Activated CD4-positive, alpha-beta T cell treated with anti-CD3 and anti-CD28 coated beads, Interleukin-2, amount 10 ng/mL, durations not matched to agents 7 days and 5 days (primary cell): ENCODE measurements around the gene CLASP2. TPM values are rescaled to one million over a fixed set of nuclear protein-coding genes. Genes with fewer than 3 reads are reported as not detected.

Experiments used
- CTCF ChIA-PET: fragments of 350-600 bp; sonication (Branson Sonifier 250); formaldehyde crosslinking; loops from one replicate; lab custom pipeline; 2021; ENCODE audit warnings: antibody characterized with exemption; lab: Charles Lee
- POLR2A ChIA-PET: fragments of 350-600 bp; sonication (Branson Sonifier 250); formaldehyde crosslinking; loops from one replicate; lab custom pipeline; 2021; ENCODE audit warnings: antibody characterized with exemption; lab: Charles Lee
- DNase-seq: peaks from one replicate; pipeline ENCODE4 v3.0.0-alpha.2; 2020
- H3K27ac Mint-ChIP-seq: one replicate; pipeline ENCODE4 v1.8.0; 2021; ENCODE audit warnings: mild to moderate bottlenecking, moderate library complexity, mixed read lengths
- H3K27me3 Mint-ChIP-seq: one replicate; pipeline ENCODE4 v1.8.0; 2021; ENCODE audit warnings: mixed read lengths
- H3K36me3 Mint-ChIP-seq: one replicate; pipeline ENCODE4 v1.8.0; 2021; ENCODE audit warnings: low read depth, mixed read lengths
- H3K4me1 Mint-ChIP-seq: one replicate; pipeline ENCODE4 v1.8.0; 2021; ENCODE audit warnings: mixed read lengths
- H3K4me3 Mint-ChIP-seq: one replicate; pipeline ENCODE4 v1.8.0; 2021; ENCODE audit warnings: mild to moderate bottlenecking, moderate library complexity, mixed read lengths
- H3K9me3 Mint-ChIP-seq: one replicate; pipeline ENCODE4 v1.8.0; 2021; ENCODE audit warnings: mixed read lengths
- total RNA-seq, 2 experiments: library from RNA; stranded (reverse); gene quantifications; one replicate each; pipeline ENCODE4 v1.2.3, GENCODE V29; 2021

The CLASP2 gene
- total RNA-seq, 2 experiments from 2014 or later = 45.0 to 54.8 TPM

DNA sequence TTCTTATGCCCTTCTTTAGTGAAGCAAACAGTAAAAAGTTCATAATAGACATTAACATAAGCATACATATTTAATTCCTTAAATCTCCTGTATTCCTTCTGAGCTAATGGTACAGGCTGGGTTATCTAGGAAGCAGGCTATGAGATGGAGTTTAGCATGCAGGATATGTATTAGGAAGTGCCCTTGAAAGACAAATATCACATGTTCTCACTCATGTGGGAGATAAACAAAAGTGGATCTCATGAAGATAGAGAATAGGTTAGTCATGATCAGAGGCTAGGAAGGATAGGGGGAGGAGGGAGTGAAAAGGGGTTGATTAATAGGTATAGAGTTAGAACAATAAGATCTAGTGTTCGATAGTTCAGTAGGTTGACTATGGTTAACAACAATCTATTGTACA lies 105.4 kb downstream of the CLASP2 start:
- Mint-ChIP-seq H3K4me3 (no peak overlapping the region), H3K27ac (no peak overlapping the region), H3K4me1 (no peaks in the 10 kb centered on the region), H3K27me3 (no peaks in the 10 kb centered on the region), H3K36me3 (peaks cover 7% of the 10 kb centered on the region), H3K9me3 (no peaks in the 10 kb centered on the region)
- no peak for DNase-seq
- POLR2A ChIA-PET = no interaction called here
- CTCF ChIA-PET = no interaction called here

DNA sequence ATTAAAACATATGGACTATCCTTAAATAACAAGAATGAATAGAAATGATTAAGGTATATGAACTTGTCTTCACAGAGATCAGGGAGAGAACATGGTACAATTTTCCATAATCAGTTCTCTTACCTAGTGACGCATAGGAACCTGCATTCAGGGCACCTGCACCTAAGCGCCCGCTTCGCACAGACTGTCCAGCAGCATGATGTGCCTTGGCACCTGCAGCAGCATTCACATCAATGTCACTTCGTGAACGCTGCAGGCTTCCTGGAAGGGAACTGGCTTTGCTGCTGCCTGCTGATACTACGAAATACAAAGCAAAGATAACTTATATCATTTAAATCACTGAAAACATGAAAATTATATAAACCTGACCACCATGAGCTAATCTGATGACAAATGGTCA lies 115.2 kb downstream of the CLASP2 start:
- no peaks in the 10 kb centered on the region for H3K4me1 Mint-ChIP-seq
- H3K27me3 Mint-ChIP-seq = no peaks in the 10 kb centered on the region
- H3K4me3 Mint-ChIP-seq = no peak overlapping the region
- POLR2A ChIA-PET = no interaction called here
- peaks cover 35% of the 10 kb centered on the region for H3K36me3 Mint-ChIP-seq
- H3K27ac Mint-ChIP-seq = no peak overlapping the region
- H3K9me3 Mint-ChIP-seq = no peaks in the 10 kb centered on the region
- CTCF ChIA-PET = no interaction called here
- DNase-seq = no peak

DNA sequence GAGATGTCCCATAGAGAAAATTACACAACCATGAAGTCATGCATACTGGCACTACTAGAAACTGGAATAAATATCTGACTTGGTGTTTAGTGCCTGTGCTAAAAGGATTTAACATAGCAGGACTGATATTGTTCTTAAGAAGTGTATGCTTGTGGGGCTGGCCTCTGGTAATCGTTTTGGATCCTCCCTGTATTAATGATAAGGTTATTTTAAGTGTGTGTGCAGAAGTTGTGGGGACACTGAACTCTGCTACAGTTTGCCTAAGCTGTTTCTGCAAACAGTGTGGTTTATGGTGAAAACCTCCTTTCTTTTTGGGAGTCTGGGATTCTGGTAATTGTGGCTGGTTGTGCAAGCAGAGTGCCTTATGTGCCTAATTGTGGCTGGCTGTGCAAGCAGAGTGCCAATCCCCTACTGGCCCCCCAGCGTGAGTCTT lies 120.8 kb downstream of the CLASP2 start:
- peaks cover 13% of the 10 kb centered on the region for H3K36me3 Mint-ChIP-seq
- H3K27me3 Mint-ChIP-seq = no peaks in the 10 kb centered on the region
- POLR2A ChIA-PET = no interaction called here
- CTCF ChIA-PET = interaction anchor here (0.6 kb wide), 1 partner anchor 251 kb away, joined by 3 read pairs; no protein-coding TSS in a partner anchor
- no peak for DNase-seq
- no peaks in the 10 kb centered on the region for H3K9me3 Mint-ChIP-seq
- H3K4me1 Mint-ChIP-seq = no peaks in the 10 kb centered on the region
- no peak overlapping the region for H3K4me3 Mint-ChIP-seq
- no peak overlapping the region for H3K27ac Mint-ChIP-seq

- no peak overlapping the region for H3K27ac Mint-ChIP-seq
- POLR2A ChIA-PET = no interaction called here
- H3K4me1 Mint-ChIP-seq = no peaks in the 10 kb centered on the region
- peaks cover 11% of the 10 kb centered on the region for H3K36me3 Mint-ChIP-seq
- no peak overlapping the region for H3K4me3 Mint-ChIP-seq
- H3K27me3 Mint-ChIP-seq = no peaks in the 10 kb centered on the region
- DNase-seq = no peak
- no peaks in the 10 kb centered on the region for H3K9me3 Mint-ChIP-seq
- CTCF ChIA-PET = interaction anchor here (0.5 kb wide), 1 partner anchor 118 kb away, joined by 3 read pairs; no protein-coding TSS in a partner anchor
These were observed 125.1 kb downstream of the CLASP2 start for GRCh38 chr3:33592999-33593398.

DNA sequence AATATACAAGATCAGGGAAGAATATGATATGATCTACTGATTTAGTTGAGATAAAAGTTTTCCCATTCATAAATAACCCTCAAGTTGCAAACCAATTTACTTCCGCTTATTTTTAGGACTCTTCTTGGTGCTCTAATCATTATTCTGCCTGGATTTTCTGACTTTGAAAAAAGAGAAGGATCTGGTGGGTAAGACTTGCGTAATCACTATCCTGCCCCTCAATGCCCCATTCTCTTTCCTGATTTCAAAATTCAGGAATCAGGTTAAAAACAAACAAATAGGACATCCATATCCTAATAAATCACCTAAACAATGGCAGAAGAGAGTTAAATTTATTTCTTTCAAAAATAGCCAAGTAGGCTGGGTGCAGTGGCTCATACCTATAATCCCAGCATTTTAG lies 127.5 kb downstream of the CLASP2 start:
- H3K36me3 Mint-ChIP-seq = peaks cover 14% of the 10 kb centered on the region
- H3K27me3 Mint-ChIP-seq = no peaks in the 10 kb centered on the region
- no peaks in the 10 kb centered on the region for H3K9me3 Mint-ChIP-seq
- POLR2A ChIA-PET = no interaction called here
- H3K4me3 Mint-ChIP-seq = no peak overlapping the region
- no peak for DNase-seq
- no peak overlapping the region for H3K27ac Mint-ChIP-seq
- CTCF ChIA-PET = interaction anchor here (0.6 kb wide), 1 partner anchor 212 kb away, joined by 3 read pairs; no protein-coding TSS in a partner anchor
- no peaks in the 10 kb centered on the region for H3K4me1 Mint-ChIP-seq

DNA sequence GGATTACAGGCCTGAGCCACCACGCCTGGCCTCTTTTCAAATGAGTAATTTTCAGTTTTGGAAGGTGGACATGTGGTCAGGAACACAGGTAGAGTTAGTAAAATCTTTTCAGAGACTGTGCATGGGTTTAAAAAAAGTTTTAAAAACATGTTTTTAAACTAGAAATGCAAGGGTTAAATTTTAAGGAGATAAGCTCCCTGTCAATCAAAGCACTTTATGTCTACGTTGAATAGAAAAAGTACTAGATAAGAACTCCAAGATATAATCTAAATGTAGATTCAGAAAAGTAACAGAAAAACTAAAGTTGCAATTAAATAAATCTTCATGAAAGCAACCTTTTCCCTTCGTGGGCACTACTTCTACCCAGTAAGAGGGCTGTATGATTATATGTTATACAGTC lies 131.7 kb downstream of the CLASP2 start:
- POLR2A ChIA-PET = no interaction called here
- DNase-seq = no peak
- no peaks in the 10 kb centered on the region for H3K4me1 Mint-ChIP-seq
- no peaks in the 10 kb centered on the region for H3K9me3 Mint-ChIP-seq
- no peak overlapping the region for H3K4me3 Mint-ChIP-seq
- H3K36me3 Mint-ChIP-seq = peaks cover 14% of the 10 kb centered on the region
- no peak overlapping the region for H3K27ac Mint-ChIP-seq
- CTCF ChIA-PET = interaction anchor here (0.6 kb wide), 1 partner anchor 88 kb away, joined by 3 read pairs; no protein-coding TSS in a partner anchor
- no peaks in the 10 kb centered on the region for H3K27me3 Mint-ChIP-seq

DNA sequence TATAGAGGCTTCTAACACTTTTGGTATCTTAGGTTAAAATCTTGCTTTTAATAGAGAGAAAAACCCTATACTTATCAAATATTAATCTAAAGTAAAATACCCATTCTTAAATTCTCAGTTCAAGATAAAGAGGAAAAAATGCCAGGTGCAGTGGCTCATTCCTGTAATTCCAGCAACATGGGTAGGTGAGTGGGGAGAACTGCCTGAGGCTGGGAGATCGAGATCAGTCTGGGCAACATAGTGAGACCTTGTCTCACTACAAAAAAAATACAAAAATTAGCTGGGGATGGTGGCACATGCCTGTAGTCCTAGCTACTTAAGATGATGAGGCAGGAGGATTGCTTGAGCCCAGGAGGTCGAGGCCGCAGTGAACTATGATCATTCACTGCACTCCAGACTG lies 135.8 kb downstream of the CLASP2 start:
- Mint-ChIP-seq H3K27ac (no peak overlapping the region), H3K4me1 (no peaks in the 10 kb centered on the region), H3K36me3 (peaks cover 3% of the 10 kb centered on the region), H3K4me3 (no peak overlapping the region), H3K9me3 (no peaks in the 10 kb centered on the region), H3K27me3 (no peaks in the 10 kb centered on the region)
- ChIA-PET CTCF (no interaction called here), POLR2A (no interaction called here)
- no peak for DNase-seq

DNA sequence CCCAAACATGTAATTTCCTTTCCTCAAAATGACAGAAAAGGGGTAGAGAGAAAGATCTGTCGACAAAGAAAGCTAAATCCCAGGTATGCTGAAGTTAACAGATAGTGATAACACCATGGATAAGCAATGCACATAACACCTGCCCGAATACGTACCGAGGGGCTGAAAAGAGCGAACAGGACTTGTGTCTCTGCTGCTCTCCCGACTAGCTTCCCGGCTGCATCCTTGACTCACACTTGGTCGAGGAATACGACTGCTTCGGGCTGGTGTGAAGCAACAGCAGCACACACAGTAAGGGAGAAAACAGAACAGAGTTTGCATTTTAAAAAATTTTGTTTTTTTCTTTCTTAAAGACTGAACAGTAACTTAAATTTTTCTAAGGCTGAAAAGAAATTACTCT lies 136.4 kb downstream of the CLASP2 start:
- no peak overlapping the region for H3K27ac Mint-ChIP-seq
- ChIA-PET CTCF (no interaction called here), POLR2A (no interaction called here)
- peaks cover under 1% of the 10 kb centered on the region for H3K36me3 Mint-ChIP-seq
- no peak overlapping the region for H3K4me3 Mint-ChIP-seq
- DNase-seq = no peak
- H3K4me1 Mint-ChIP-seq = no peaks in the 10 kb centered on the region
- no peaks in the 10 kb centered on the region for H3K27me3 Mint-ChIP-seq
- H3K9me3 Mint-ChIP-seq = no peaks in the 10 kb centered on the region

DNA sequence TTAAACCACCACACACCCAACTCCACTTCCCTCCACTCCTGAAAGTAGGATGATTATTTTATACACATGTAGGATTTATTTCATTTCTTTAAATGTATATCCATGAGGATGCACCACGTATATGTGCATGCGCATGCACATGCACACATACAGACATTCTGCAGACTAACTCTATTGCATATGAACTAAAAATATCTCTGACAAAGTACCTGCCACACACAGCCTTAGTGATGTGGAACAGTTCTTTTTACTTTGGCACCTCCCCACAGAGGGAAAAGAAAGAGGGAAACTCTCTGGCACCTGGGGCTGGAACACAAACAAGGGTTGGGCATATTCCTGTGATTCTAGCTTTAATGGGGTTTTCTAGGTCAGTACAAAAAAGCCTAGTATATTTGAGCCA lies 138.2 kb downstream of the CLASP2 start:
- Mint-ChIP-seq H3K4me3 (no peak overlapping the region), H3K36me3 (peaks cover 3% of the 10 kb centered on the region), H3K27me3 (no peaks in the 10 kb centered on the region), H3K27ac (no peak overlapping the region), H3K4me1 (no peaks in the 10 kb centered on the region), H3K9me3 (no peaks in the 10 kb centered on the region)
- no peak for DNase-seq
- POLR2A ChIA-PET = no interaction called here
- CTCF ChIA-PET = no interaction called here

DNA sequence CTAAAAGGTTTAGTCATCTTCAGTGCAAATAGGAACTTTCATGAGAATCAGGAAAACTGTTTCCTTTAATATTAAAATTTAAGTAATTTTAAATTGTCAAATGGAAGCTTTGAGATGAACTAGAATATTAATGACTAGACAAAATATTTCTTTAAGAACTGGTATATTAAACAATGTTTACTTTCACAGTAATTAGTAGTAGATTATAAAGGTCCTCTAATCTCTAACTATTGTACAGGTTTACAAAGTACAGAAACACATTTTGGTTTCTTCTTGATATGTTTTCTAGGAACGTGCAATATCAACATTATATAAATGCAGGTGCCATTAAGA lies 138.9 kb downstream of the CLASP2 start:
- ChIA-PET CTCF (no interaction called here), POLR2A (no interaction called here)
- peaks cover 9% of the 10 kb centered on the region for H3K36me3 Mint-ChIP-seq
- no peak overlapping the region for H3K27ac Mint-ChIP-seq
- no peaks in the 10 kb centered on the region for H3K27me3 Mint-ChIP-seq
- H3K4me3 Mint-ChIP-seq = no peak overlapping the region
- no peak for DNase-seq
- H3K4me1 Mint-ChIP-seq = no peaks in the 10 kb centered on the region
- H3K9me3 Mint-ChIP-seq = no peaks in the 10 kb centered on the region

DNA sequence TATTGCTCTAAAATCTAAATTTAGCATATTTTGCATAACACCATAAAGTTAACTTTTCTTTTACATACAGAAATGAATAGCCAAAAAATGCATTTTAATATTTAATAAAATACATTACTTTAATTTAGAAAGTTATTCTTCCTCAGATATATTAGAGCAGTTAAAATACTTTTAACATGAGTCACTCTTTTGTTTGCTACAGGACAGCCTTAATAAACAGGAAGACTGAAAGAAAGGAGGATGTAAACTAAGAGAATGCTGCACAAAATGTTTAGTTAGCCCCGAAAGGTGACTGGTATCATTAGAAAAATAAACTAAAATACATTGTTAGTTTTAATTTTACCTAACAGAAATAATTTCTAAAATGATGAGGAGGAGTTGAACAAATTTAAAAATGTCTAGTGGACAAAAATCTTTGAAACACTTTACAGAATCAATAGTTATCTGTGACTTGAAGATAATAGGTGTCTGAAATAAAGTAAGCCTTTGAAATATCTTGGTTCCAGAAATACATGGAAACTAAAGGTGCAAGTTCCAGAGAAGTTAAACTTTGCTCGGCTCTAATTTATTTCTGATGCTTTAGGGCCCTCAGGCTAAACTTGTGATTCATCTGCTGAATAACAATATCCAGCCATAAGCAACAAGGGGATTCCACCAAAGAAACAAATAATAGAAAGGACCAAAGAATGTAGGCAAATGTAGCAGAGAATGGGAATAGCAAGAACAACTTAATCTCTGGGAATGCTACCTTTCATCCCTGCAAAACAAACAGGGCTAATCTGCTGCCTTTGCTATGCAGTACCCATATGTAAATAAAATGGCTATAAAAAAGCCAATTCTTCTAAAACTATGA lies 139.5 kb downstream of the CLASP2 start:
- DNase-seq = no peak

GRCh38 chr3:33577588-33577987 lies 140.5 kb downstream of the CLASP2 start:
- no peaks in the 10 kb centered on the region for H3K4me1 Mint-ChIP-seq
- H3K27ac Mint-ChIP-seq = no peak overlapping the region
- no peaks in the 10 kb centered on the region for H3K27me3 Mint-ChIP-seq
- DNase-seq = no peak
- ChIA-PET POLR2A (no interaction called here), CTCF (no interaction called here)
- H3K4me3 Mint-ChIP-seq = no peak overlapping the region
- peaks cover 14% of the 10 kb centered on the region for H3K36me3 Mint-ChIP-seq
- H3K9me3 Mint-ChIP-seq = no peaks in the 10 kb centered on the region

More for the DNA sequence above, 139.5 kb downstream of the CLASP2 start:
- Mint-ChIP-seq H3K4me3 (no peak overlapping the region), H3K27ac (no peak overlapping the region), H3K27me3 (no peaks in the 10 kb centered on the region), H3K9me3 (no peaks in the 10 kb centered on the region), H3K36me3 (peaks cover 9% of the 10 kb centered on the region), H3K4me1 (no peaks in the 10 kb centered on the region)
- POLR2A ChIA-PET = no interaction called here
- CTCF ChIA-PET = no interaction called here

- no peaks in the 10 kb centered on the region for H3K4me1 Mint-ChIP-seq
- H3K27ac Mint-ChIP-seq = no peak overlapping the region
- no peak for DNase-seq
- CTCF ChIA-PET = no interaction called here
- H3K9me3 Mint-ChIP-seq = no peaks in the 10 kb centered on the region
- no peaks in the 10 kb centered on the region for H3K27me3 Mint-ChIP-seq
- POLR2A ChIA-PET = no interaction called here
- peaks cover 15% of the 10 kb centered on the region for H3K36me3 Mint-ChIP-seq
- no peak overlapping the region for H3K4me3 Mint-ChIP-seq
These were observed 140.9 kb downstream of the CLASP2 start for GRCh38 chr3:33577173-33577572.
